Transverse colon (tissue), 4 donors: Measurements from ENCODE around the gene PIK3AP1. TPM values are rescaled to one million over a fixed set of nuclear protein-coding genes. Genes with fewer than 3 reads are reported as not detected.

ENCODE experiments used
- DNase-seq: peaks from one replicate; pipeline ENCODE4 v3.0.0-alpha.2; 2019
- H3K27ac ChIP-seq, 4 donors: fragments of 200-600 bp; sonication (generic); 2 replicates each; pipeline ENCODE4 v1.5.1; 2016 to 2018; ENCODE audit warnings: inconsistent platforms in 4 of 4
- H3K27me3 ChIP-seq: fragments of 200-600 bp; sonication (generic); 2 replicates; pipeline ENCODE4 v1.5.1; 2017; ENCODE audit warnings: inconsistent platforms
- H3K36me3 ChIP-seq, 4 donors: fragments of 200-600 bp; sonication (generic); 2 replicates each; pipeline ENCODE4 v1.5.1; 2017 to 2019; ENCODE audit warnings: inconsistent platforms in 4 of 4
- H3K4me1 ChIP-seq, 4 donors: fragments of 200-600 bp; sonication (generic); 2 replicates each; pipeline ENCODE4 v1.5.1; 2017 to 2020; ENCODE audit warnings: inconsistent platforms in 4 of 4
- H3K4me3 ChIP-seq, 4 donors: fragments of 200-600 bp; sonication (generic); 1 replicate in 1 of 4; 2 replicates in 3 of 4; pipeline versions ENCODE4 v1.5.1 to v1.6.1; 2017 to 2019; ENCODE audit warnings: inconsistent platforms in 4 of 4
- H3K9me3 ChIP-seq, 2 donors: fragments of 200-600 bp; sonication (generic); 2 replicates each; pipeline ENCODE4 v1.5.1; 2017 to 2019; ENCODE audit warnings: inconsistent platforms in 2 of 2
- CTCF ChIP-seq, 5 experiments: fragments of 200-600 bp in 3 of 5; fragments of 450-650 bp in 2 of 5; sonication (generic) in 3 of 5; IDR thresholded peaks; 1 replicate in 2 of 5; 2 replicates in 3 of 5; pipeline ENCODE4 v1.5.1; 2016 to 2017; ENCODE audit warnings: antibody characterized with exemption in 5 of 5, inconsistent platforms in 3 of 5, mild to moderate bottlenecking in 2 of 5, moderate library complexity in 1 of 5
- EP300 ChIP-seq: sonication (generic); formaldehyde crosslinking; IDR thresholded peaks from one replicate; pipeline ENCODE4 v1.6.1; 2017; ENCODE audit warnings: antibody characterized with exemption, low read depth
- POLR2A ChIP-seq: fragments of 450-650 bp; IDR thresholded peaks from one replicate; pipeline ENCODE4 v1.6.1; 2016; ENCODE audit warnings: antibody characterized with exemption, mild to moderate bottlenecking, moderate library complexity
- POLR2AphosphoS5 ChIP-seq, 3 donors: sonication (generic); formaldehyde crosslinking; IDR thresholded peaks; one replicate each; pipeline ENCODE4 v1.6.1; 2016; ENCODE audit warnings: antibody characterized with exemption in 3 of 3
- WGBS, 2 donors: methylation state at CpG; one replicate each; pipeline ENCODE4 v1.1.5; 2018; ENCODE audit warnings: low coverage in 1 of 2; 5-methylcytosine and 5-hydroxymethylcytosine counted together
- in situ Hi-C, 4 donors: fragments of 200-750 bp; cut with MboI; loops; one replicate each; pipeline versions ENCODE4 v1.15.0 to v1.15.1; 2017; ENCODE audit warnings: low sequenced_read_pairs in 3 of 4, low pct_ligation_motif_present in 1 of 4, low pct_unique_long_range_greater_than_20kb in 1 of 4
- intact Hi-C: fragments of 100-400 bp; cut with DNase I; formaldehyde crosslinking; loops from one replicate; pipeline ENCODE4 v1.15.1; 2023; ENCODE audit warnings: low total_unique reads
- total RNA-seq, 4 donors: library from RNA; depleted of rRNA; stranded (reverse); fragments of >200 nt; gene quantifications; one replicate each; pipeline ENCODE4 v1.1.0, GENCODE V29; 2016

Gene PIK3AP1
- total RNA-seq, 4 donors from 2014 or later: 6.4 to 42.6 (median 16.3) TPM

GRCh38 chr10:96591946-96592345 lies 128.4 kb downstream of the PIK3AP1 start:
- 80 to 82% methylated on average over 1 of the region's 1 CpG for WGBS, 2 donors
- TF ChIP-seq CTCF (IDR thresholded peaks at IDR 0.05): no peak
- TF ChIP-seq POLR2A: no peak
- no peak for TF ChIP-seq EP300
- no peak for TF ChIP-seq POLR2AphosphoS5 (IDR thresholded peaks at IDR 0.05)
- no peaks in the 10 kb centered on the region for H3K36me3 ChIP-seq
- no peak overlapping the region for H3K27ac ChIP-seq
- peaks cover 10 to 44% (median 27%) of the 10 kb centered on the region in 4 donors for H3K4me1 ChIP-seq
- H3K27me3 ChIP-seq: no peaks in the 10 kb centered on the region
- DNase-seq: no peak
- no peak overlapping the region for H3K4me3 ChIP-seq
- intact Hi-C loops (no loop called here), in situ Hi-C loops (no loop called here)
- no peaks in the 10 kb centered on the region for H3K9me3 ChIP-seq

- Histone ChIP-seq H3K4me1 (peaks cover 28 to 46% (median 41%) of the 10 kb centered on the region in 4 donors), H3K27ac (peak overlapping the region; percentile 98 to 99 (median 98)), H3K9me3 (no peaks in the 10 kb centered on the region), H3K36me3 (no peaks in the 10 kb centered on the region), H3K27me3 (no peaks in the 10 kb centered on the region), H3K4me3 (no peak overlapping the region)
- intact Hi-C loops (no loop called here), in situ Hi-C loops (no loop called here)
- WGBS, 2 donors: 32 to 39% methylated on average over 5 of the region's 5 CpGs
- no peak for DNase-seq
- no peak for TF ChIP-seq EP300
- TF ChIP-seq CTCF (IDR thresholded peaks at IDR 0.05): no peak
- TF ChIP-seq POLR2A: no peak
- no peak for TF ChIP-seq POLR2AphosphoS5 (IDR thresholded peaks at IDR 0.05)
These were observed 131.5 kb downstream of the PIK3AP1 start for GRCh38 chr10:96588616-96589419.

- no peaks in the 10 kb centered on the region for H3K36me3 ChIP-seq
- peak overlapping the region in 3 of 4 donors; percentile 66 to 98 (median 81) for H3K4me3 ChIP-seq
- TF ChIP-seq EP300: no peak
- peak in 1 of 3 donors; percentile 60 for TF ChIP-seq POLR2AphosphoS5 (IDR thresholded peaks at IDR 0.05)
- TF ChIP-seq CTCF (IDR thresholded peaks at IDR 0.05): no peak
- TF ChIP-seq POLR2A: peak; percentile 49
- peak overlapping the region; percentile 98 to 99 (median 98) for H3K27ac ChIP-seq
- in situ Hi-C loops: no loop called here
- intact Hi-C loops: no loop called here
- 5 to 6% methylated on average over 4 of the region's 4 CpGs for WGBS, 2 donors
- peaks cover 34 to 53% (median 48%) of the 10 kb centered on the region in 4 donors for H3K4me1 ChIP-seq
- H3K9me3 ChIP-seq: no peaks in the 10 kb centered on the region
- H3K27me3 ChIP-seq: no peaks in the 10 kb centered on the region
- peak; percentile 35 for DNase-seq
These were observed 132.2 kb downstream of the PIK3AP1 start for GRCh38 chr10:96588060-96588554.

GRCh38 chr10:96587264-96588059 lies 132.9 kb downstream of the PIK3AP1 start:
- DNase-seq: peak; percentile 70
- no peaks in the 10 kb centered on the region for H3K36me3 ChIP-seq
- no peaks in the 10 kb centered on the region for H3K27me3 ChIP-seq
- 2 to 3% methylated on average over 8 to 24 of the region's 25 CpGs for WGBS, 2 donors
- in situ Hi-C loops: no loop called here
- no peaks in the 10 kb centered on the region for H3K9me3 ChIP-seq
- intact Hi-C loops: no loop called here
- peak overlapping the region; percentile 25 to 98 (median 74) for H3K4me3 ChIP-seq
- peak overlapping the region; percentile 98 to 99 (median 98) for H3K27ac ChIP-seq
- H3K4me1 ChIP-seq: peaks cover 34 to 60% (median 54%) of the 10 kb centered on the region in 4 donors
- TF ChIP-seq CTCF (IDR thresholded peaks at IDR 0.05): no peak
- peak; percentile 8 for TF ChIP-seq POLR2A
